ENCODE data around the gene MSANTD2.

GRCh38 chr11:124722176-124722575 lies 78.0 kb downstream of the MSANTD2 start:
- TF ChIP-seq POLR2AphosphoS5 (IDR thresholded peaks at IDR 0.05; ENCODE audit: insufficient read depth in 1 of 2, low read depth in 1 of 2): no peak
- TF ChIP-seq, protein P1, sequence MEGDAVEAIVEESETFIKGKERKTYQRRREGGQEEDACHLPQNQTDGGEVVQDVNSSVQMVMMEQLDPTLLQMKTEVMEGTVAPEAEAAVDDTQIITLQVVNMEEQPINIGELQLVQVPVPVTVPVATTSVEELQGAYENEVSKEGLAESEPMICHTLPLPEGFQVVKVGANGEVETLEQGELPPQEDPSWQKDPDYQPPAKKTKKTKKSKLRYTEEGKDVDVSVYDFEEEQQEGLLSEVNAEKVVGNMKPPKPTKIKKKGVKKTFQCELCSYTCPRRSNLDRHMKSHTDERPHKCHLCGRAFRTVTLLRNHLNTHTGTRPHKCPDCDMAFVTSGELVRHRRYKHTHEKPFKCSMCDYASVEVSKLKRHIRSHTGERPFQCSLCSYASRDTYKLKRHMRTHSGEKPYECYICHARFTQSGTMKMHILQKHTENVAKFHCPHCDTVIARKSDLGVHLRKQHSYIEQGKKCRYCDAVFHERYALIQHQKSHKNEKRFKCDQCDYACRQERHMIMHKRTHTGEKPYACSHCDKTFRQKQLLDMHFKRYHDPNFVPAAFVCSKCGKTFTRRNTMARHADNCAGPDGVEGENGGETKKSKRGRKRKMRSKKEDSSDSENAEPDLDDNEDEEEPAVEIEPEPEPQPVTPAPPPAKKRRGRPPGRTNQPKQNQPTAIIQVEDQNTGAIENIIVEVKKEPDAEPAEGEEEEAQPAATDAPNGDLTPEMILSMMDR (IDR thresholded peaks at IDR 0.05): no peak
